HG03432 (cell line): Measurements from ENCODE around the gene MN1.

ENCODE experiments used
- ATAC-seq: cut with Tn5 transposase; IDR thresholded peaks from one replicate; pipeline ENCODE4 v1.9.1; 2021; ENCODE audit warnings: mild to moderate bottlenecking, moderate library complexity; ENCODE audit not compliant: unreplicated experiment

MN1 gene

DNA sequence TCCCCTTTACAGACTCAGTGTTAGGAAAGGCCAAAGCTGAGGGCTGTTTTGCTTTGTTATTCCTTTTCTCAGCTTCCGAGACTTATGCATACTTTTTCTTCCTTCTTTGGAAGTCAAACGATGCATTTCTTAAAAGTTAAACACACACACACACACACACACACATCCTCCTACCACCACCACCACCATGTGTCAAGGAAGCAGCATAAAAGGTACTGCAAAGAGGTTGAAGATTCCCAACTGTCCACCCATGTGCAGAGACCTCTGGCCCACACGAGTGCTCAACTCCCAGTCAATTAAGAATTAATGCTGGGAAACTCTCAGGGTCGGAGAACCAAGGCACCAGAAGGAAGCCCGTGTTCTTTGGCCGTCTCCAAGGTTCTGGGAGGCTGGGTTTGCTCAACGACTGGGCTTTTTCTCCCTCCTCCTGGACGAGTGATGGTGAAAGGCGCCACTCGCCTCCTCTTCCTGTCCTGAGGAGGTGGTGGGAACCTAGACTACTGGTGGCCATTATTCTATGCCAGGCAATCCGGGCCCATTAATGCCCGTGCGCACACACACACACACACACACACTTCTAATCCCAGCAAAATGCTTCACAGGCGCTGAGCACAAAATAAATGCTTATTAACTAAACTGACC lies 15.1 kb downstream of the MN1 start:
- no peak for ATAC-seq

DNA sequence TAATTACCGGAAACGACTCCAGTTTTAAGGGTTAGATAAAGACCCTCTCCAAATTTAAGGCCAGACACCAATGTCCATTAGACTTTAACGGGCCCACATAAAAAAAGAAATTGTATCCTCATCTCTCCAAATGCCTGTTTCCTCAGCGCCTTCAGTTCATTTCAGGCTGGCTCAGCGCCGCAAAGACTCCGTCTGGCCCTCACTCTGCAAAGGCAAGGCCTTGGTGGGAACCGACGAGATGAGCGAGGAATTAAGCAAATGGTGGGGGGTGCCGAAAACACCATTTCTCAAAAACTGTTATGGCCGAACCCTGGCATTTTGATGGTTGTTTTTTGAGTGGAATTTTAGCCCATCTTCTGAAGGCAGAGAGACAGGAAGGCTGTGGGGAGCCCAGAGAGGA lies 15.7 kb downstream of the MN1 start:
- no peak for ATAC-seq

GRCh38 chr22:27784120-27784475 lies 17.5 kb downstream of the MN1 start:
- ATAC-seq = no peak

GRCh38 chr22:27783436-27784119 lies 18.0 kb downstream of the MN1 start:
- no peak for ATAC-seq

DNA sequence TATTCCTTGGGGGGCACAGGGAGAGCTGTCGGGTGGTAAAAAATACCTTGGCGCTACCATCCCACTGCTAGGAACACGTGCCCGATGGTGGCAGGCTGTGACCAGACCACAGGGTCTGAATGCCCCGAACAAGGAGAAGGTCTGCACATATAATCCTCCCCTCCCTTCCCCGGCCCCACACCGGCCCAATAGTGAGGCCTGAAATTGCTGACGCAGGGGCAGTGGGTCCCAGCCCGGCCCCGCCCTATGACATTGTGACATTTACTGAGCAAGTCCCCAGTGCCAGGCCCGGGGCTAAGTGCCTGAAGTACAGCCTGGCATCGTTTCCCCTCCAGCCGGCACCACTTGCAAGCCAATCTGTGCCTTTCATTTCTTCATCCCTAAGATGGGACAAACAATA lies 19.5 kb downstream of the MN1 start:
- ATAC-seq = no peak

GRCh38 chr22:27780161-27780575 lies 21.4 kb downstream of the MN1 start:
- ATAC-seq = no peak

DNA sequence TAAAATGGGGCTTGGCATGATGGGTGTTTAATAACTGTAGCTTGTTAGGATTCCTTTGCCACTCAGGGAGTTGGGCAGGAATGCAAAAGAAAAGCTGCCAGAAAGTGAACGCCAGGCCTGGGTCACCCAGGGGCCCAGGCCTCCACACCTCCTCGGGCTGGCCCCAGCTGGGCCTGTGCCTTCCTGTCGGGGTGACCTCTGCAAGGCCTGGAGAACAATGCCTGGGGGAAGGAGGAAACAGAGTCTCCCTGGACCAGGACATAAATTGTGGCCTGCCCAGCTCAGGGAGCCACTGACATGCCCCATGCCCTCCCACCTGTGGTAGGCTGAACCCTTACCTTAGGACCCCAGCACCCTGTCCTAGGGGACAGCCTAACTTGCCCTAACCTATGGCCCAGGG lies 21.9 kb downstream of the MN1 start:
- no peak for ATAC-seq

DNA sequence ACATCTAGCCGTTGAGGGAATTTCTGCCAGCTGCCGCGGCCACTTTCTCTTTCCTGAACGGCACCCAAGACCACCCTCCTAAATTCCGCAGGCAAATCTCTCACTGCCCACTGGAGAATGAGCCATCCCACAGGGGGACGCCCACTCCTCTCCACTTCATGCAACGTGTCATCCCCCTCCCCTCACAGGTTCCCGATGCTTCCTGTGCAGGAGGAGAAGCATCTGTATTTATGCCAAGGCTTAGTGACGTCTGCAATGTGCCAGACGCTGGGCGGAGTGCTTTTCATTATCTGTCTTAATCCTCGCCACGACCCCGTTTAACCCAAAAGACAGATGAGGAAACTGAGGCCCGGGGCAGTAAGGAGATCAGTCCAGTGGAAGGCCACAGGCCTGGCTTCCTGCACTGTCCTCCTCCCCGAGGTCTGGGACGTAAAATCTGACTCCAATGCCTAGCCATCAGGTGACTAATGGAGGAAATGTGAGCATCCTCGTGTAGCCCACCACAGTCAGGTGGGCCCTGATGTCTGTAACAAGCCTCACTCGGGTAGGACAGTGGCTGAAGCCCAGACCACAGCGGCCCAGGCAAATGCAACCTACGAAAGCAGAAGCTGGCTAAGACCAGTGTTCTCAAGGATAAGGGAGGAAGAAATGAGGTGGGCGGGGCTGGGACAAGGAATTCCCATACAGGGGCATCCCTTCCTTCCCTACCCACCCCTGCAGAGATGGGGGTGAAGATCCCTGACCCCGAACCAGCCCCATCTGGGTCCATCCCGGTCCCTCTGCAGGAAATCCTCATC lies 23.1 kb downstream of the MN1 start:
- ATAC-seq = no peak

GRCh38 chr22:27777128-27777527 lies 24.4 kb downstream of the MN1 start:
- no peak for ATAC-seq

- ATAC-seq = no peak
Observed at GRCh38 chr22:27776650-27776958, 25.0 kb downstream of the MN1 start.

GRCh38 chr22:27775758-27776649 lies 25.6 kb downstream of the MN1 start:
- no peak for ATAC-seq

DNA sequence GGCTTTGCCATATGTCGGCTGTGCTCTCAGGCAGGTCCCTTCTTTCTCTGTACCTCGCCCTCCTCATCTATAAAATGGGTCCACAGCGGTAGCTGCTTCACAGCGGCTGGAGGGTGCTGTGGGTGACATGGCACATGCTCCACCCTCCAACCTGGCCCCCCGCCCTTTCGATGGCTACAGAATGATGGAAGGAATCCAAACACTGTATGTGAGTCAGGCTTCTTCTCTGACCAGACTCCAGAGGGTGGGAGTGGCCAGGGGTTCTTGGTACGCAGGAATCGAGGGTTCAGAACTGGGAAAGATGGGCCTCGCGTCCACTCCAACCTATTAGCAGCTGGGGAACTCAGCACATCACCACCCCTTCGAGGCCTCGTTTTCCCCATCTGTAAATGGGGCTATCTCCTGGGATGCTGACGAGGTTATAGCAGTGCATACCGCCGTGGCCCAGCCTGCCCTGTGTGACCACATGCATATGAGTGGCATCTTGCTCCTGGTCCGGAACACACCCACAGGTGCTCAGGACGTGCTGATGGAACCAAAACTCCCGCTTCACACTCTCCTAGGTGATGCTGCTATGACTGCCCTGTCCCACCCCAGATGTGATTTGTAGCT lies 26.4 kb downstream of the MN1 start:
- ATAC-seq = no peak

- ATAC-seq = no peak
Observed at GRCh38 chr22:27774200-27774599, 27.4 kb downstream of the MN1 start.

DNA sequence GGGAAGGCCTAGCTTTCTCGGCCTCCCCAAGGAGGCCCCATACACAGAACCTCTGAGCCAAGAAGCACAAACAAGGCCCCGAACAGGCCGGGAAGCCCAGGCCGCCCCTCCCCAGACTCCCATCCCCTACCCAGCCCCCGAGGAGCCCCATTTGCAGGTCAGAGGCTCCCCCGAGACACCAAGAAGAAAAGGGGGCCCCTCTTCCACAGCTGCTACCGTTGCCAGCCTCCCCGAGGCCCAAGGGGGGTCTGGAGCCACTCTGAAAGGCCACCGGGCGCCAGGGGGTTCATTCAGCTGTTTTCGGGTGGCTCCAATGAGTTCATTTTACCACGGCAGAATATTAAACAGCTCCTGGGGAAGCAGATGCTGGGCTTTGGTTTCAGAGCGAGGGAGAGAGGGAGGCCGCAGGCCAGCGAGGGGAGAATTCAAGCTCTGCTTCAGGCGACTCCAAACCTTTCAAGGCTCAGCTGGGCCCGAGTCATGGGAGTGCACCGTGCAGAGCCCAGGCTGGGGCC lies 28.5 kb downstream of the MN1 start:
- no peak for ATAC-seq

- ATAC-seq = no peak
Observed at GRCh38 chr22:27772081-27772983, 29.2 kb downstream of the MN1 start.

GRCh38 chr22:27771637-27772036 lies 29.9 kb downstream of the MN1 start:
- no peak for ATAC-seq

DNA sequence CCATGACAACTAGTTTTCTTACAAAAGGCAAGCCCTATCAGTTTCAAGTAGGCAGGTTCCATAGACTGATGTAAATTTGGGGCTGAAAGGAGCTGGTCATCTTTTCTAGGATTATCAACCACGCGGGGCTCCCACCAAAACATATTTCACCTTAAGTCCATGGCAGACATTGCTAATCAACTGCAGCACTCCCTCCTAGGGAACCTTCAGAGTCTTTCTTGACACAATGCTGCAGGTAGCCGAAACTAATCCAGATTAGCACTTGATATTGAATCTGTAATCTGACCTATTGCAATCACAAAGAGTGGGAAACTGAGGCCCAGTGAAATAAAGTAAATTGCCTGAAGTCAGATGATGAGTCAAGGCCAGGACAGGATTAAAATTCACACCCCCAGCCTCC lies 32.5 kb downstream of the MN1 start:
- ATAC-seq = no peak

GRCh38 chr22:27768027-27768653 lies 33.4 kb downstream of the MN1 start:
- ATAC-seq = no peak

- no peak for ATAC-seq
Observed at GRCh38 chr22:27766679-27767078, 34.9 kb downstream of the MN1 start.
